SK-N-SH (cell line): Measurements from ENCODE around the gene H2BK1. TPM values are rescaled to one million over a fixed set of nuclear protein-coding genes. Genes with fewer than 3 reads are reported as not detected.

Experiments used
- CTCF ChIA-PET: fragments of 300-600, 350-600 bp; formaldehyde crosslinking; extraction: SDS; loops from one replicate; lab custom pipeline; 2021; lab: Yijun Ruan, JAX
- POLR2A ChIA-PET: fragments of 350-600 bp; sonication (Branson Sonifier 250); formaldehyde crosslinking; extraction: SDS; loops from one replicate; lab custom pipeline; 2020; ENCODE audit warnings: antibody characterized with exemption, inconsistent platforms; lab: Yijun Ruan, JAX
- DNase-seq: peaks from one replicate; pipeline ENCODE4 v3.0.0; 2012
- H2AFZ ChIP-seq: fragments of 200-600 bp; sonication (generic); 2 replicates; pipeline ENCODE4 v1.8.1; 2016; ENCODE audit warnings: antibody characterized with exemption, mild to moderate bottlenecking, low read depth
- H3F3A ChIP-seq: fragments of 200-600 bp; sonication (generic); replicated peaks from 2 replicates; pipeline ENCODE3; 2016; ENCODE audit warnings: antibody characterized with exemption, mild to moderate bottlenecking; ENCODE audit not compliant: insufficient read depth
- H3K27ac ChIP-seq, 2 experiments: fragments of 200-500 bp in 1 of 2; fragments of 200-600 bp in 1 of 2; sonication (Bioruptor generic) in 1 of 2; sonication (generic), shearing (Covaris generic) in 1 of 2; 2 replicates each; pipeline versions ENCODE4 v1.5.1 to v1.6.1; 2014 to 2016; ENCODE audit warnings: low read depth in 2 of 2, inconsistent platforms in 1 of 2, low read length in 1 of 2, mild to moderate bottlenecking in 1 of 2, mixed read lengths in 1 of 2
- H3K27me3 ChIP-seq: fragments of 200-600 bp; sonication (generic), shearing (Covaris generic); 2 replicates; pipeline ENCODE4 v1.6.1; 2016; ENCODE audit warnings: mixed run types; ENCODE audit not compliant: insufficient read depth
- H3K36me3 ChIP-seq, 2 experiments: fragments of 200-500 bp in 1 of 2; fragments of 200-600 bp in 1 of 2; sonication (Bioruptor generic) in 1 of 2; sonication (generic) in 1 of 2; replicated peaks in 1 of 2; 2 replicates each; pipeline versions ENCODE3 to v1.5.1; 2014 to 2016; ENCODE audit warnings: low read length in 1 of 2, mild to moderate bottlenecking in 1 of 2; ENCODE audit not compliant: insufficient read depth in 2 of 2, control insufficient read depth in 1 of 2
- H3K4me1 ChIP-seq, 2 experiments: fragments of 200-500 bp in 1 of 2; fragments of 200-600 bp in 1 of 2; sonication (Bioruptor generic) in 1 of 2; sonication (generic), shearing (Covaris generic) in 1 of 2; 2 replicates each; pipeline versions ENCODE4 v1.5.1 to v1.6.1; 2014 to 2016; ENCODE audit warnings: low read depth in 1 of 2, low read length in 1 of 2, mixed run types in 1 of 2; ENCODE audit not compliant: insufficient read depth in 2 of 2, control insufficient read depth in 1 of 2
- H3K4me2 ChIP-seq: fragments of 200-600 bp; sonication (generic), shearing (Covaris generic); 2 replicates; pipeline ENCODE4 v1.6.1; 2017; ENCODE audit warnings: mixed run types
- H3K4me3 ChIP-seq, 2 experiments: fragments of 200-500 bp in 1 of 2; fragments of 200-600 bp in 1 of 2; sonication (Bioruptor generic) in 1 of 2; sonication (generic), shearing (Covaris generic) in 1 of 2; 2 replicates each; pipeline versions ENCODE4 v1.5.1 to v1.8.1; 2014 to 2016; ENCODE audit warnings: low read depth in 2 of 2, inconsistent platforms in 1 of 2, low read length in 1 of 2, mild to moderate bottlenecking in 1 of 2, mixed read lengths in 1 of 2, moderate library complexity in 1 of 2
- H3K79me2 ChIP-seq: fragments of 200-600 bp; sonication (generic); 2 replicates; pipeline ENCODE4 v1.8.1; 2017; ENCODE audit warnings: mild to moderate bottlenecking; ENCODE audit not compliant: insufficient read depth
- H3K9ac ChIP-seq: fragments of 200-600 bp; sonication (generic); 2 replicates; pipeline ENCODE4 v1.6.1; 2017; ENCODE audit warnings: mixed run types
- H3K9me2 ChIP-seq: fragments of 200-600 bp; sonication (generic); 2 replicates; pipeline ENCODE4 v1.6.1; 2017; ENCODE audit warnings: mixed run types
- H3K9me3 ChIP-seq: fragments of 200-600 bp; sonication (generic); 2 replicates; pipeline ENCODE4 v1.6.1; 2017; ENCODE audit warnings: mixed run types, mild to moderate bottlenecking, moderate library complexity
- H4K20me1 ChIP-seq: fragments of 200-600 bp; sonication (generic); 2 replicates; pipeline ENCODE4 v1.6.1; 2017; ENCODE audit warnings: mild to moderate bottlenecking, mixed run types; ENCODE audit not compliant: insufficient read depth
- EZH2phosphoT487 ChIP-seq: fragments of 200-600 bp; sonication (generic); IDR thresholded peaks from 2 replicates; pipeline ENCODE4 v1.6.1; 2017; ENCODE audit warnings: low read depth, mixed run types, mild to moderate bottlenecking, antibody characterized with exemption, moderate library complexity, borderline replicate concordance
- PBX3 ChIP-seq: IDR thresholded peaks from 2 replicates; pipeline ENCODE4; 2012
- USF2 ChIP-seq: fragments of 150-350 bp; IDR thresholded peaks from 2 replicates; pipeline ENCODE4 v1.6.1; 2017; ENCODE audit warnings: antibody characterized with exemption, low read length, low read depth, borderline replicate concordance
- YY1 ChIP-seq: IDR thresholded peaks from 2 replicates; pipeline ENCODE4 v1.4.0; 2012; ENCODE audit warnings: low read depth, mild to moderate bottlenecking
- WGBS: methylation state at CpG from one replicate; pipeline ENCODE4 v1.1.6; 2017; ENCODE audit warnings: low lambda C conversion rate; 5-methylcytosine and 5-hydroxymethylcytosine counted together
- polyA plus RNA-seq, 3 experiments: library from polyadenylated mRNA; depleted of rRNA; stranded (reverse); fragments of >200 nt; gene quantifications; 2 replicates each; pipeline ENCODE4 v1.2.3, GENCODE V29; 2012
- TF ChIP-seq, protein P1 (sequence below): fragments of 200-600 bp; sonication (generic); IDR thresholded peaks from 2 replicates; pipeline ENCODE4 v1.6.1; 2017; ENCODE audit warnings: antibody characterized with exemption, mild to moderate bottlenecking, moderate library complexity

The H2BK1 gene
- polyA plus RNA-seq, 1 of the 3 experiments (the other 2 are of a cell fraction) = not detected

GRCh38 chr7:151168003-151168786 lies 42.1 kb downstream of the H2BK1 start:
- peak overlapping the region; percentile 78 for H3K4me2 ChIP-seq
- 4% methylated on average over 21 of the region's 52 CpGs for WGBS

GRCh38 chr7:151167197-151167961 lies 42.9 kb downstream of the H2BK1 start, which contains the start of gene GBX1:
TSS of gene GBX1 (minus strand) at chr7:151167694. CDS start at chr7:151167548, 146 bp downstream.
- Histone ChIP-seq H3K9me3 (no peaks in the 10 kb centered on the region), H3F3A (no peaks in the 10 kb centered on the region), H3K36me3 (no peaks in the 10 kb centered on the region), H4K20me1 (no peaks in the 10 kb centered on the region), H3K9ac (no peak within 1 kb of the TSS), H3K4me3 (peak within 1 kb of the TSS; percentile 41 to 46; a peak in 3 of 4 replicates), H3K79me2 (no peaks in the 10 kb centered on the region), H3K27me3 (peaks cover 87% of the 10 kb centered on the region), H3K27ac (no peak within 1 kb of the TSS), H2AFZ (peak within 1 kb of the TSS; percentile 51; the same call in 1 of the 2 replicates), H3K4me2 (peak within 1 kb of the TSS; percentile 78), H3K9me2 (no peaks in the 10 kb centered on the region), H3K4me1 (peaks cover 0 to 9% of the 10 kb centered on the region in 2 experiments; a peak in 1 of 4 replicates)
- DNase-seq = peak; percentile 85
- ChIA-PET POLR2A (no interaction called here), CTCF (interaction anchor here (0.6 to 15.5 kb wide), 37 partner anchors 11 to 391 kb away, joined by 3 to 243 read pairs (median 4); partner anchors contain the start of genes ABCF2, ATG9B, CHPF2 and TMUB1)
- WGBS = 1% methylated on average over 28 of the region's 101 CpGs
- TF ChIP-seq PBX3 (peak; percentile 37), USF2 (no peak), EZH2phosphoT487 (peak; percentile 96; the same call in 1 of the 2 replicates)
- TF ChIP-seq, protein P1, sequence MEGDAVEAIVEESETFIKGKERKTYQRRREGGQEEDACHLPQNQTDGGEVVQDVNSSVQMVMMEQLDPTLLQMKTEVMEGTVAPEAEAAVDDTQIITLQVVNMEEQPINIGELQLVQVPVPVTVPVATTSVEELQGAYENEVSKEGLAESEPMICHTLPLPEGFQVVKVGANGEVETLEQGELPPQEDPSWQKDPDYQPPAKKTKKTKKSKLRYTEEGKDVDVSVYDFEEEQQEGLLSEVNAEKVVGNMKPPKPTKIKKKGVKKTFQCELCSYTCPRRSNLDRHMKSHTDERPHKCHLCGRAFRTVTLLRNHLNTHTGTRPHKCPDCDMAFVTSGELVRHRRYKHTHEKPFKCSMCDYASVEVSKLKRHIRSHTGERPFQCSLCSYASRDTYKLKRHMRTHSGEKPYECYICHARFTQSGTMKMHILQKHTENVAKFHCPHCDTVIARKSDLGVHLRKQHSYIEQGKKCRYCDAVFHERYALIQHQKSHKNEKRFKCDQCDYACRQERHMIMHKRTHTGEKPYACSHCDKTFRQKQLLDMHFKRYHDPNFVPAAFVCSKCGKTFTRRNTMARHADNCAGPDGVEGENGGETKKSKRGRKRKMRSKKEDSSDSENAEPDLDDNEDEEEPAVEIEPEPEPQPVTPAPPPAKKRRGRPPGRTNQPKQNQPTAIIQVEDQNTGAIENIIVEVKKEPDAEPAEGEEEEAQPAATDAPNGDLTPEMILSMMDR = peak; percentile 3; the same call in 1 of the 2 replicates

More at GRCh38 chr7:151168003-151168786, 42.1 kb downstream of the H2BK1 start:
- Histone ChIP-seq H3K4me1 (peaks cover 0 to 9% of the 10 kb centered on the region in 2 experiments; a peak in 1 of 4 replicates), H3K9me3 (no peaks in the 10 kb centered on the region), H3K36me3 (no peaks in the 10 kb centered on the region), H3K4me3 (peak overlapping the region; percentile 41 to 46; a peak in 3 of 4 replicates), H2AFZ (peak overlapping the region; percentile 51; the same call in 1 of the 2 replicates), H3K9ac (no peak overlapping the region), H4K20me1 (no peaks in the 10 kb centered on the region), H3K79me2 (no peaks in the 10 kb centered on the region), H3K27me3 (peaks cover 84% of the 10 kb centered on the region), H3K9me2 (no peaks in the 10 kb centered on the region), H3K27ac (no peak overlapping the region), H3F3A (no peaks in the 10 kb centered on the region)
- DNase-seq = peak; percentile 91
- CTCF ChIA-PET = interaction anchor here (0.6 to 15.5 kb wide), 42 partner anchors 11 to 1491 kb away, joined by 3 to 243 read pairs (median 4); partner anchors contain the start of genes ABCF2, ATG9B, CHPF2 and TMUB1
- TF ChIP-seq EZH2phosphoT487 (0 out of 2 replicates have a peak, but pooled peaks have one; percentile 82), YY1 (no peak)
- TF ChIP-seq, protein P1 = peak; percentile 74
- POLR2A ChIA-PET = no interaction called here
